ENCODE measurements around the gene IL22.

IL22 gene

DNA sequence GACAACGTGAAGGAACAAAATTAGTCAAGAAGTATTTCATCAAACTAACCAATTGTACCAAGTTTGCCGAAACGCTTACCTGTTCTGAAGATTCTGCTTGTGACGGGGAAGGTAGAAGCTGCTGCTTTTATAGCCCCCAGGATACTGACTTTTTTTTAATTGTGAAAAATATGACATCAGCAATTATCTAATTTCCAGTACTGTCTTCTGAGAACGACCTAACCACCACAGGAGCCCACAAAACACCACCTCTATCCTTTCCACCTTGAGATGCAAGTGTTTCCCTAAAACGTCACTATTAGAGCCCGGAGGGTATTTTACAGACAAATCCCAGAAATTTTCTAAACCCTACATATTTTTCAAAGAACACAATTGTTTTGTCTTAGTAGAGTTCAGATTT, at the start of gene IL22:
Gene IL22 (minus strand): TSS at position 101 of the 400 bp plus-strand sequence. CDS start 156 bp downstream, outside the sequence.
- DNase-seq = no peak

- DNase-seq = no peak
Measured at GRCh38 chr12:68297929-68298328, 44.5 kb upstream of the IL22 start.

DNA sequence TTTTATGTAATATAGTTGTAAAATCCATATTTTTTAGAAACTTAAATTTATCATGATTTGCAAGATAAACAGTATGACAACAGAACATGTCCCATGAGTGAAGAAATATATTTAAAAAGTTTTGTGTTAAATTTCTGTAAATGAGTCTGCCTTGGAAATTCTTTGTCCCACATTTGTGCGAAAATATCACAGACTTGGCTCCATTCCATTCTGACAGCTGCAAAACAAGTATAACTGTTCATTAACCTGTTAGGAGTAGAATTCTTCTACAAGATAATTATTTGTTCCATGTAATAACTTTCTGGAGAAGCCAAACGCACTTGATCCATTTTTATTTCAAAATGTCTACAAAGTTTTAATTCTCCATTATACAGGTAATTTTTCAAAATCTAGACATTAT, 40.8 kb upstream of the IL22 start:
- peak; percentile 11 for DNase-seq

DNA sequence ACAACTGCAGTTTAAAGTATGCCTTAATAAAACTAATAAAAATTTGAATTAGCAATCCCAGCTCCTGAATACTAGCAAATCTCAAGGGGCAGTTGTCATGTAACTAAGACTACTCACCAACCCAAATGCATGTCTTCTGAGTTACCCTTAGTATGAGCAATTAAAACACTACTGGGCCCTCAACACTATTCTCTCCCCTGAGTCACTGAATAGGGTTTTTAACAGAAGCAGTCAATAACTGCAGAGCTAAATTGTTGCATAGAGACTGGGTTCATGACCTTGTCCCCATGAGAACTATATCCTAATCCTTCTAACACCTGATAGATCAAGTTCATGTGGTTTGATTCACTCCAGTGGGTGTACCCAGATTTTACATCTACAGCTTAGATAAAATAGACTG, 39.9 kb upstream of the IL22 start:
- no peak for DNase-seq

DNA sequence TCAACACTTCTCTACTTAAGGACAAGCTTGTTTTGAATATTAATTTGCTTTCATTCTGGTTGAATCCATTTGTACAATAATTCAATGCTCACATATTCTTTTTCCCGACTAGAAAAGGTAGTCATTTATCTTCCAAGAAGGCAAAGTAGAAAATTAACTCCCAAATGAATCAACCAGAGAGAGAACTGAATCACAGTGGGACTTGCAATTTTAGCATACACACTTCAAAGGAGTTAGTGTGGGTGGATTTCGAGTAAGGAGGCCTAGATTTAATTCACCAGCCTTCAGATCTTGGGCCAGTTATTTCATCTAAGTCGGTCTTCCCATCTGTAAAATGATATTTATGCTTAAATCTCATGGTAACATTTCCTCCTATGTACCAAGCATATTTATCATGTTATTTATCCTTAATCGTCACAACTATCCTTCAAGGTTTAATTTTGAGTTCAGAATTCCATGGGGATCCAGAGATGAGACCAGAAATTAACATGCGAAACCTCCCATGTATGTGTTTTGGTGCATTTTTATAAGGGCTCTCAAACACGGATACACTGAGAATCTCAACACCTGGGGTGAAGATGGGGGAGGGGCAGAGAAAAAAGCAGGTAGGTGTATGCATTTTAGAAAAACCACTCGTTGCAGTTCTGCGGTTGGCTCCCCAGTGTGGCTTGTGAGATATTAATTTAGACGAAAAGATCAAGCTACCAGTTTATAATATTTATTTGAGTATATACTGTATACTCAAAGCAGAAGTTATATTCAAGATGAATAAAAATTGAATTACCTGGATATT, 38.9 kb upstream of the IL22 start:
- no peak for DNase-seq

GRCh38 chr12:68291396-68292036, 38.1 kb upstream of the IL22 start:
- DNase-seq = no peak

- DNase-seq = no peak
Measured at GRCh38 chr12:68290126-68290525, 36.7 kb upstream of the IL22 start.

GRCh38 chr12:68287106-68287505, 33.7 kb upstream of the IL22 start:
- DNase-seq = no peak

GRCh38 chr12:68286396-68286795, 33.0 kb upstream of the IL22 start:
- DNase-seq = no peak

DNA sequence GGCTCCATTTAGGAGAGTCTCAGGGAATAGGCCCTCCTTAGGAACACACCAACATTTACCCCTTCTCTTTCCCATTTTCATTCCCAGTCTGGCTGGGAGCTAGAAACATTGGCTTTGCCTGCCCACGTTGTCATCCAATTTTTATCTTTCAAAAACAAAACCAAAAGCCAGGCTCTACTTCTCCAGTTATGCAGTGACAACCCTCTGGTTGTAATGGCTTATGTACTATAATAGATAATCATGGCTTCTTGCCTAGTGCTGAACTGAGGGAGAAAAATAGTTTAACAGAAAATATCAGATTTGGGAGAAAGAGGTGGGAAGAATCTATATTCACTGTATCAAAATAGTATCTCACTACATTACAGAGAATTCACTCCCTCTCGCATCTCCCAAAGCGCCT, 32.1 kb upstream of the IL22 start:
- no peak for DNase-seq

GRCh38 chr12:68281322-68282077, 28.1 kb upstream of the IL22 start:
- no peak for DNase-seq

- no peak for DNase-seq
Measured at GRCh38 chr12:68280240-68280639, 26.8 kb upstream of the IL22 start.

DNA sequence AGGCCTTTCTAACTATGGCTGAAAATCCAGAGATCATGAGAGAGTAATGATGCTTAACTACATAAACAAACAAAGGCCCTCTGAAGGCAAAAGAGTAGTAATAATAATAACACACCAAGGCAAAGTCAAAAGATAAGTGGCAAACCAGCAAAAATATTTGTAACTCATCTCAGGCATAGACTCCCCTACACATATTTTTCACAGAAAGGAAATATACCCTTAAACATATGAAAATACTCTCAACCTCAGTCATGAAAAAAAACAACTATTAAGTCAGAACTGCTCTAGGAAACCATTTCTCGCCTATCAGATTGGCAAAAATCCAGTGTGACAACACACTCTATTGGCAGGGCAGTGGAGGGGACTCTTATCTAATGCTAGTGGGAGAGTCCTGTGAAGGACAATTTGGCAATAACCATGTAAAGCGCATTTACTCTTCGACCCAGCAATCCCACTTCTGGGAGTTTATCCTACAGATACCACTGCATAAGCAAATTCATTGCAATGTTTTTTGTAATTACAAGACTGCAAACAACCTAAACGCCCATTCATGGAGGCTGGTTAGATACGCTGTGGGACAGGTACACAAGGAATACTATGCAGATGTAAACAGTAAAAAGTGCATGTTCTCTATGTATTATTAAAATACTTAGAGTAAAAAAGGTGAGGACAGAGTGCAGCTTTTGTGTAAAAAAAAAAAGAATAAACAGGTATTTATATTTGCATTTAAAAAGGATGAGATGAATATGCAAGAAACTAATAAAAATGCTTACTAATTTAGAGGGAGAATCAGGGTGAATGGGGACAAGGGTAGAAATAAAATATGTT, 26.0 kb upstream of the IL22 start:
- peak; percentile 31 for DNase-seq

DNA sequence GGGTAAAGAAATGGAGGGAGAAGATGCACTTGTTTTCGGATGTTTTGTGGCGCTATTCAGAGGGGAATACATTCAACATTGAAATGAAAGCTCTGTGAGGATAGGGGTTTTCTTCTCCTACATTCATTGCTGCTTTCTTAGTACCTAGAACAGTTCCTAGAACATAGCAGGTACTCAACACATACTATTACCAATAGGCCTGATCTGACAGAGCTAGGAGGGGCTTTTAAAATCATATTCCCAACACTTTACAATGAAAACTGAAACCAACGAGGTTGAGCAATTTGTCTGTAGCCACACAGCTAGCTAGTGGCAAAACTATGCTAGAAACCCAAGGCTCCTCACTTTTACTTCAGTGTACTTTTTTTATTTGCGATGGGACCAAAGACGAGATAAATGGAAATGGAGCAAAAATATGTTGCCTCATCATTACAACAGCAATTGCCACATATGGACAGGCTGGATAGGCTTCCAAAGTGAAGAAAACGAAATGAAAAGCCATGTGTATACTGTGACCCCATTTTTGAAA, 23.1 kb upstream of the IL22 start:
- no peak for DNase-seq

DNA sequence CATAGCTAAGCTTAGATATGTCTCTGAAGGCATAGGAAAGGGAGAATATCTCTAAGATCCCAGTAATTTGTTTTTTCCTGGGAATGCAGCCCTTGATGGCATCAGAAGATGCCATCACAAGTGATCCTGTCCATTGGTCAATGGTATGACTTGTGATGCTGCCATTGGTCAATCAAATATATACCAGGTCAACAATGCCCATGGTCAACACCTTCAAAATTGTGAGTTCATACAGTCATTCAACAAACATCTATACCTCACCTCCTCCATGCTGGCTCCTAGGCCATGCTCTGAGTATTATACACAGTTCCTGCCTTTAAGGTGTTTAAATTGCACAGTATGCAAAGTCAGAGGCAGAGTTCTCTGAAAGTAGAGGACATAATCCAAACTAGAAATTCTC, 19.3 kb upstream of the IL22 start:
- DNase-seq = no peak

DNA sequence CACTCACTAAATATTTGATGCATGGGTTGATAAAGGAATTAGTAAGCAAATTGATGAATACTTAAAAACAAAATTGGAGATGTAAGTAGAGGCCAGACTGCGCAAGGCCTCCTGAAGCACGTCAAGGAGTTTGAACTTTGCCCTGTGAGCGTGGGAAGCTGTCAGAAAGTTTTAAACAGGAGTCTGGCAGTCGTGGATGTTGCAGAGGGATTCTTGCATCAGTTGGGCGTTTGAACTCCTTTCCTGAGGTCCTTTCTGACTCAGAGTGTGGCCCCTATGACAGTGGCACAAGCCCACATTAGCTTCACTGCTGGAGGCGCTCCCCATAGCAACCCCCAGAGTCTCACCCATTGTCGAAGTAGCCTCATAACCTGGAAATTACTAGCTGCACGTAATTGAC, 17.9 kb upstream of the IL22 start:
- DNase-seq = no peak

DNA sequence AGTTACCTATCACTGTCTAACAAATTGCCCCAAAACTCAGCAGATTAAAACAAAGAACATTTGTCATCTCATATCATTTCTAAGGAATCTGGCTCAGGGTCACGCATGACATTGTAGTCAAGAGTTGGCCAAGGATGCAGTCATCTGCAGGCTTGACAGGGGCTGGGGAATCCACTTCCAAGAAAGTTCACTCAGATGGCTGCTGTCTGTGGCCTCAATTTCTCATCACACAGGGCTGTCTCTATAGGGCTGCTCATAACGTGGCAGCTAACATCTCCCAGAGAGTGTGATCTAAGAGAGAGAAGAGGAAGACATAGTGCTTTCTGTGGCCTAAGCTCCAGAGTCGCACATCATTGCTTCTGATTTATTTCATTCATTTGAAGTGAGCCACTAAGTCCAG, 17.0 kb upstream of the IL22 start:
- no peak for DNase-seq

GRCh38 chr12:68269779-68270178, 16.4 kb upstream of the IL22 start:
- no peak for DNase-seq

DNA sequence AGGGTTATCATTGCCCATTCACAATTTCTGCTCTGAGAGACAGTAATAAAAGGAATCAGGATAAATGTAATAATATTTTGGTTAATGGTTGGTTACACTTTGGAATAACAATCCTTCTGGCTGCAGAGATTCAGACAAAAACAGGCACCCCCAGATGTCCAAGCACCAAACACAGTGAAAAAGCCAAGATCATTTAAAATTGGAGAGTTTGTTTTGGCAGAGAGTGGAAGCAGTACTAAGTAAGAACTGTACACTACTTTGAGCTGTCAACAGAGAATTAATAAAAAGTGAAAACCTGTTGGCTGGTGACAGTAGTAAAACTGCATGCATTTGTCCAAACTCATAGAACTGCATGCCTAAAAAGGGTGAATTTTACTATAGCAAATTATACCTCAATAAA, 15.6 kb upstream of the IL22 start:
- DNase-seq = no peak

DNA sequence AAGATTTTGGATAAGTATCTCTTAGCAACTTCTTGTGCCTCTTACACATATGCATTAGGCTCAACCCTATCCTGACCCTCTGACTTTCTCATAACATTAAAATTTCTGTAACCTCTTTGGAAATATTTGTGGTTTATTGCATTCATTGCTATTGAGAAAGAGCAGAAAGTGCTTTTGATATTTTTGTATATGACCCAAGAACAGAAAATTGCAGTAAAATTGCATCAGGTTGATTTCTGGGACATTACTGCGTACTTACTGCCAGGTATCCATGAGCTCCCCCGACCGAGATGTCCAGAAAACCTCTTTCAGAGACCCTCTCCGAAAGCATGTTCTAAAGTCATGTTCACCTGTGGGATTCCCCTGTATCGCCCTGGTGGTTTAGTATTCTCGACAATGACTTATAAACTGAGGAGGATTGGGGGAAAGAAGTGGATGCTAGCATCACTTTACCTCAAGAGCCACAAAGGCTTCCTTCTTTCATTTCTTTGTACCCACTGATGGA, 14.5 kb upstream of the IL22 start:
- no peak for DNase-seq

DNA sequence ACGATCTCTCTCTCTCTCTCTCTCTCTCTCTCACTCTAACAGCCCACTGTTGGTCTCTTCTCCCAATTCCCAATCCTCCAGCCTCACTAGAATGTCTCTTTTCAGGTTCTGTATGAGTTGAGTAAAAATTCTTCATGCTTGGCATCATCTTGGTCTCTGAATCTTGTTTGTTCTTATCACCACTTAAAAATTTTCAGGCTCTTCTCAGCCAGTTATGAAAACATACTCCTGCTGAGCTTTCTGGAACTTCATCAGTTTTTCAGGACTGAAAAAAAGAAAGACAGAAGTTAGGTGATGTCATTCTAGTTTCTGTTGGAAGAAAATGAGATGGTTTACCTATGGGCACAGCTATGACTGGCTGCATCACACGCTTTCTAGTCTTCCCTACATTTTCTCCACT, 11.5 kb upstream of the IL22 start:
- DNase-seq = no peak

GRCh38 chr12:68264158-68264855, 10.9 kb upstream of the IL22 start:
- DNase-seq = no peak
